GM19397 (cell line): ENCODE data around the gene IFITM2.
"Not testable (repeated sequence)": the region's sequence is repeated elsewhere in the genome, so short reads cannot be mapped to it uniquely, and the experiment has no call there.

ENCODE experiments used
- ATAC-seq: cut with Tn5 transposase; IDR thresholded peaks from one replicate; pipeline ENCODE4 v1.9.1; 2021; ENCODE audit warnings: mild to moderate bottlenecking, moderate library complexity; ENCODE audit not compliant: unreplicated experiment

Gene IFITM2

DNA sequence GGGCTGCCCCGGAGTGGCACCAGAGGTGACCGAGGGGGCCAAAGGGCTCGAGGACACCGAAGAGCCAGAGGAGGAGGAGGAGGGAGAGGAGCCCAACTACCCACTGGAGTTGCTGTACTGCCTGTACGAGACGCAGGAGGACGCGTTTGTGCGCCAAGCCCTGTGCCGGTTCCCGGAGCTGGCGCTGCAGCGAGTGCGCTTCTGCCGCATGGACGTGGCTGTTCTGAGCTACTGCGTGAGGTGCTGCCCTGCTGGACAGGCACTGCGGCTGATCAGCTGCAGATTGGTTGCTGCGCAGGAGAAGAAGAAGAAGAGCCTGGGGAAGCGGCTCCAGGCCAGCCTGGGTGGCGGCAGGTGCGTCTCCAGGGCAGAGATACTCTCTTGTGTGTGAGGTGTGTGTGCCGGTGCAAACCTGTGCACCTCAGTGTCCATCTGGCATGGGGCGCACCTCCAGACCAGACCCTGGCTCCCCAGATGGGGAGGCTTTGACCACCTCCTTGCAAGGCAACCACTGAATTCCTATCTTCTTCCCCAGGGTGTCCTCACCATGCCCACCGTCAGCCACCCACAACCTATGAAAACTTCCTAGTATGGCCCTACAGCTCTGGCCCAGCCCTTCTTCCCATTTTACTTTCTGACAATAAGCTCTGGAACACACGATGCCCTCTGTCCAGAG lies 26.0 kb upstream of the IFITM2 start:
- ATAC-seq: no peak

DNA sequence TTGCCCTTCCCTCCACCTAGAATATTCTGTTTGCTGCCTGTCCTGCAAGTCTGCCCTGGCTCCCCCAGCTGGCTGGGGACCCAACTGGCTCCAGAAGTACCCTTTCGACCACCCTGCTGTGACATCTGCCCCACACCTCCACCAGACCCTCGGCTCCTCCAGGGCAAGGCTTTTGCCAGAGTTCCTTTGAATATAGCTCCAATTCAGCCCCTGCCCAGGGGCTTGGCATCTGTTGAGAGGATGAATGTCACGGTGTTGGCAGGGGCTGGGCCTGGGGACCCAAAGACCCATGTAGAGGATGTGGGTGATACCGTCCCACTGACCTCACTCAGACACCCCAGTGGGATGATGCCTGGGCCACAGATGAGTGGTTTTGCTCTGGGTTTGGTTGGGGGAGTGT lies 25.4 kb upstream of the IFITM2 start:
- no peak for ATAC-seq

DNA sequence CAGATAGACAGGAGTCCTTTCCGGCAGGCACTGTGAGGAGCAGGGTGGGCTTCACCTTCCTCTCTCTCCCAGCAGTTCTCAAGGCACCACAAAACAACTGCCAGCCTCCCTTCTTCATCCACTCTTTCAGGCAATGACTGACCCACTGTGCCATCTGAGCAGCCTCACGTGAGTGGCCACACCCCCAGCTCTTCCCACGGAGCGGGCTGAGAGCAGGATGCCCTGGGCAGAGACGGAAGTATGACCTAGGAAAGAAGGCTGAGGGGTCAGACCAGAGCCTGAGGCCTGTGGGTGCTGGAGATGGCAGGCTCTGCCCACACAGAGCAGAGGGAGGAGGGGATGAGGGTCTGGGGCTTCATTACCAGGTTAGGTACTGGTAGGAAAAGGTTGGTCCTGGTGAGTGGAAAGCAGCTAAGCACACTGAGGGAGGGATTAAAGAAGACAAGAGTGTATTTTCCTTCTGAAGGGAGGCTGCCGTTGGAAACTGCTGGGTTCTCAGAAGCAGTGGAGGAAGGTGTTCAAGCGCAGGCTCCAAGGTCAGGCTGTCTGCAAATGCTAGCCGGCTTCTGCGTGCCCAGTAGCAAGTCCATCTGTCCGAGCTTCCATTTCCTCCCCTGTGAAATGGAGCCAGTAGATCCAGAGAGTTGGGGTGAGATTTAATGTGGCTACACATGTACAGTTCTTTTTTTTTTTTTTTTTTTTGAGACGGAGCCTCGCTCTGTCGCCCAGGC lies 24.8 kb upstream of the IFITM2 start:
- no peak for ATAC-seq

DNA sequence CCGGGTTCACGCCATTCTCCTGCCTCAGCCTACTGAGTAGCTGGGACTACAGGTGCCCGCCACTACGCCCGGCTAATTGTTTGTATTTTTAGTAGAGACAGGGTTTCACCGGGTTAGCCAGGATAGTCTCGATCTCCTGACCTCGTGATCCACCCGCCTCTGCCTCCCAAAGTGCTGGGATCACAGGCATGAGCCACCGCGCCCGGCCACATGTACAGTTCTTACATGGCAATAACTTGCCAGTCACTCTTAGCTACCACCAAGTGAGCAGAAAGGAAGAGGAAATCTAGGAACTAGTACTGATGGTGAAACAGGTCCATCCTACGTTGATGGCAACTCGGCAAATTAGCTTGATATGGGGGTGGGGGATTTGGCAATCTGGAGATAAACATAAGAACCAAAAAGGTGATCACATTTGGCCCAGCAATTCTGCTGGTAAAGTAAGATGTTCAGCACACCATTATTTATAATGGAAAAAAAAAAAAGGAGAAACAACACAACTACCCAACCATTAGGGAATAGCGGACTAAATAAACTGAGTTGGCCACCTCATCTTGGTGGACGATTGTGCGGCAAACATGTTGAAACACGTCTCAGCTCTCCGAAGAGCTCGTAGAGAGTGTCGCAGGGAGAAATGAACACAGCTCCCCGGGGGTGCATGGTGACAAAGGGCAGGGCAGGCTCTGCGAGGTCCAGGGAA lies 24.1 kb upstream of the IFITM2 start:
- no peak for ATAC-seq

DNA sequence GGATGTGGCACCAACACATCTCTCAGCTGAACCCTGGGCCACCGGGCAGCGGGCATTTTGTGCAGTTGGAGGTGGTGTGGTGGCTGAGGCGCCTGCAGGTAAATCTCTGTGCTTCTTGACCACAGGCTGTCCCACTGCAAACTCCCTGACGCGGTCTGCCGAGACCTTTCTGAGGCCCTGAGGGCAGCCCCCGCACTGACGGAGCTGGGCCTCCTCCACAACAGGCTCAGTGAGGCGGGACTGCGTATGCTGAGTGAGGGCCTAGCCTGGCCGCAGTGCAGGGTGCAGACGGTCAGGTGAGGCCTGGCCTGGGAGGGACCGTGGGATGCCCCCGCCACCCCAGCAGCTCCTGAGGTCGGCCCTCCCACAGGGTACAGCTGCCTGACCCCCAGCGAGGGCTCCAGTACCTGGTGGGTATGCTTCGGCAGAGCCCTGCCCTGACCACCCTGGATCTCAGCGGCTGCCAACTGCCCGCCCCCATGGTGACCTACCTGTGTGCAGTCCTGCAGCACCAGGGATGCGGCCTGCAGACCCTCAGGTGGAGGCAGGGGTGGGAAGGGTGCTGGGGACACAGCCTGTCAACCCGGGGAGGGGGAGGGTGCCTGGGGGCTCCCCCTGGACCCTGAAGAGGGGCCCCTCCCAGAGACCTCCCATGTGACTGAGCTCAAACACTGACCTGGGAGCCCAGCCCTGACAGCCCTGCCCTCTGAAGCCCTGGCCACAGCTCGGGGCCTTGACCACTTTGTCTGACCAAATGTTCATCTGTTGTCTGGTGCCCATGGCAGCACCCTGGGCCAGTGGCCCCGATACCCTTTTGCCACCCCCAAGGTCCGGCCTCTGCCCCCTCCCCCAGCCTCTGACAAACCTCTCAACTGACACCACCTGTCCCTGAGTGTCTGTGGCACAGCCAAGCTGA lies 23.3 kb upstream of the IFITM2 start:
- no peak for ATAC-seq

DNA sequence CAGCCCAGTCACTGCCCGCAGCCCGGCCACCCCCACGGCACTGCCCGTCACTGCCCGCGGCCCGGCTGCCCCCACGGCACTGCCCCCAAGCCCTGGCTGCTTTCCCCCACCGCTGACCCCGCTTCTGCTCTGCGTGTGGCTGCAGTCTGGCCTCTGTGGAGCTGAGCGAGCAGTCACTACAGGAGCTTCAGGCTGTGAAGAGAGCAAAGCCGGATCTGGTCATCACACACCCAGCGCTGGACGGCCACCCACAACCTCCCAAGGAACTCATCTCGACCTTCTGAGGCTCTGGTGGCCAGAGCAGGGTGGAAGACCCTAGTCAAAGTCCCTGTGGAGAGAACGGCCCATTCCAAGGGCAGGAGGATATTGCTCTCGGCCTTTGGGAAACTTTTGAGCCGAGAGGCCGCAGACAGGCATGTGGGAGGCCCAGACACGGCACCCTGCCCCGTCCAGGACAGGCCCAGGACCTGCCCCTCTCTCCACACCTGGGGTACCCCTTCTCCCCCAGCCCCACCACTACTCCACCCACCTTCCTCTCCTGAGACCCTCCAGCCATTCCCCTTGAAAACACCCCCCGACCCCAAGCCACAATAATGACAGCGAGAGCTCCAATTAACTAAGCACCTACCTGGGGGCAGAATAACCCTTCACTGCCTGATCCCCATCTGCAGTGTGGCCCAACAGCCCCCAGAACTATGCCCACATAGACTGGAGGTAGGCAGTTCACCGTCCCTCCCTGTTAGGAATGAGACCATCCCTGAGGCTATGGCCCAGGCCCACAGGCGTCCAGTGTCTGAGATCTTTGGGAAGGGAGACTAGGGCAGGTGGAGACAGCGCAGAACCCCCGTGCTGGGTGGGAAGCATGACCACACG lies 22.4 kb upstream of the IFITM2 start:
- ATAC-seq: no peak

DNA sequence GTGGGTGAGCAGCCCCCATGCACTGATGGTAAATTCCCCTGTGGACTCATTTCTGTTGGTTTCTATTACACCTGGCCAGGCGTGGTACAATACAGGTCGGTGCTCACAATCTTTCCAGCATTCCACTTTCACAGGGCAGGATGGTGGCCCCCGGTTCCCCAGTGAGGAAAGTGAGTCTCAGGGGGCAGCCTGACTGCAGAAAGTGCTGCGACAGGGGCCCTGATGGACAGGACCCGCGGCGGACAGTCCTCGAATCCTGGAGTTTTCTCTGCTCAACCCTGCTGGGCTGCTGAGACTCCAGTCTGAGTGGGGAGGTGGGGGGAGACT lies 21.8 kb upstream of the IFITM2 start:
- ATAC-seq: no peak

DNA sequence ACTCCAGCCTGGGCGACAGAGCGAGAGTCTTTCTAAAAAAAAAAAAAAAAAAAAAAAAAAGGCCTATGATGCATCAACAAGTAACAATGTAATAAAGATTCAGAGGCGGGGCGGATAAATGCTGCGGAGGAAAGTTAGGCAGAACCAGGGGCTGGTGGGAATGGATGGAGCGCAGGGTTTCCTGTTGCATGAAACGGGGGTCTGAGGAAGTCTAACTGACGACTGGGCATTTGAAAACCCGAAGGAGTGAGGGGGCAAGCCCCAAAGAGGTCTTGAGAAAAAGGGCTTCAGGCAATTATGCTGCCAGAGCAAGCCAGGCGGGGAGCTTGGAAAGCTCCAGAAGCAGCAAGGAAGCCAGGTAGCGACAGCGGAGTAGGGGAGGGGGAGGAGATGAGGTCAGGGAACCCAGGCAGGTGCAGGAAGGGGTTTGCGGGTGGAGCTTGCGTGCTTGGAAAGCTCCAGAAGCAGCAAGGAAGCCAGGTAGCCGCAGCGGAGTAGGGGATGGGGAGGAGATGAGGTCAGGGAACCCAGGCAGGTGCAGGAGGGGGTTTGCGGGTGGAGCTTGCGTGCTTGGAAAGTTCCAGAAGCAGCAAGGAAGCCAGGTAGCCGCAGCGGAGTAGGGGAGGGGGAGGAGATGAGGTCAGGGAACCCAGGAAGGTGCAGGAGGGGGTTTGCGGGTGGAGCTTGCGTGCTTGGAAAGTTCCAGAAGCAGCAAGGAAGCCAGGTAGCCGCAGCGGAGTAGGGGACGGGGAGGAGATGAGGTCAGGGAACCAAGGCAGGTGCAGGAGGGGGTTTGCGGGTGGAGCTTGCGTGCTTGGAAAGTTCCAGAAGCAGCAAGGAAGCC lies 20.4 kb upstream of the IFITM2 start:
- ATAC-seq: not testable (repeated sequence)

DNA sequence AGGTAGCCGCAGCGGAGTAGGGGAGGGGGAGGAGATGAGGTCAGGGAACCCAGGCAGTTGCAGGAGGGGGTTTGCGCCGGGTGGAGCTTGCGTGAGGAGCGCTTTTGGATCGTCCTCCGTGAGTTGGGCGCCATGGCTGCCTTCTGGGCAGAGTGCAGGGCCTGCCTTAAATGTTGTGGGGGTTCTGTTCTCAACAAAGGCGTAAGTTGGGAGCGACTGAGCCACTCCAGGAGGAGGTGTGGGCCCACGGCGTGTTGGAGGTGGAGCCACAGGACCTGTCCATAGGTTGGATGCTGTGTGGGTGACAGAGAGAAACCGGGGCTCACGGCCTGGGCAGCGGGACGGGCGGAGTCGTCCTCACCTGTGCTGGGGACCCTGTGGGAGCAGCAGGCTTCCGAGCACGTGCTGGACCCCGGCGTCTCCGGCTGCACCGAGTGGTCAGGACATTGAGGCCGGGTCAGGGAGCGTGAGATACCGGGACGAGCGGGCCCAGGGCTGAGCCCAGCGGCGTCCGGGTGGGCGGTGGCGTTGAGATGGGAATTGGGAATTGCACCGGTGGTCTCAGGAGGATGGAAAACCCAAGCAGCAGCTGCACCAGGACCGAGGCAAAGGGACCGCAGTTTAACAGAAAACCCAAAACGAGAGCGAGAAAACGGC lies 19.7 kb upstream of the IFITM2 start:
- no peak for ATAC-seq

DNA sequence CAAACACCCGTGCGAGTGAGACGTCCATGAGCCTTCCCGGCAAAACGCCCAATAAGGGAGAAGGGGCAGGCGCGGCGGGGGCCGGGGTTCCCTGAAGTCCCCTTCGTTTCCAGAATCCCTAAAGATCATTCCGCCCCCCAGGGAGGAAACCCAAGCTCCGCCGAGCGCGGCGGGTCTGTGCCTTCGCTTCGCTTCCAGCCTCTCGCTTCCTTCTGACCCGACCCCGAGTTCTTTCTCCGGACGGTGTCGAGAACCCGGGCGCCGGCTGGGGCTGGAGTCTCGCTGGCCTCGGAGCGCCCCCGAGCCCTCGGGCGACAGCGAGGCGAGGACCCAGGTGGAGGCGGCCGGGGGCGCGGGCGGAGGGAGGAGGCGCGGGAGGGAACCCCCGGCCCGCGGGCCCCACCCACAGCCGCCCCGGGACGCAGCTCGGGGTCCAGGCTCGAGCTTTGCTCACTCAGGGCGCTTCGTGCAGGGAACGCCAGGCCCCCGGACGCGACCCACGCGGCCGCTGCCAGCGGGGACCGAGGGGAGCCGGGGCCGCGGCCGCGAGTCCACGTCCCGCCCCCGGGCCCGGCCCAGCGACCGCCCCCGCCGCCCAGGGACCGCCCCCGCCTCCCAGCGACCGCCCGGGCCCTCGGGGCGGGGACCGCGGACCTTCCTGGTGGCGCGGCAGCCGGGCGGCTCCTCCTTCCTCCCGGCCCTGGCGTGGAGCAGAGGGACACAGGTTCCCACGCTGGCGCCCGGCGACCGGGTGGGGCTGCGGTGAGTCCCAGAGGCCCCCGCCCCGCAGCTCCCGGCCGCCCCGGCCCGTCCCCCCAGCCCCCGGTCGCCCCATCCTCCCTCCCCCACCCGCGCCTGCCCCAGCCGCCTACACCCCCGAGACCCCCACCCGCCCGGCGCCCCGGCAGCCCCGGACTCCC lies 18.9 kb upstream of the IFITM2 start, which contains the start of gene PGGHG:
Gene PGGHG (plus strand): TSS at position 649 of the 920 bp plus-strand sequence. CDS start 691 bp downstream, outside the sequence.
- ATAC-seq: peak; percentile 65

DNA sequence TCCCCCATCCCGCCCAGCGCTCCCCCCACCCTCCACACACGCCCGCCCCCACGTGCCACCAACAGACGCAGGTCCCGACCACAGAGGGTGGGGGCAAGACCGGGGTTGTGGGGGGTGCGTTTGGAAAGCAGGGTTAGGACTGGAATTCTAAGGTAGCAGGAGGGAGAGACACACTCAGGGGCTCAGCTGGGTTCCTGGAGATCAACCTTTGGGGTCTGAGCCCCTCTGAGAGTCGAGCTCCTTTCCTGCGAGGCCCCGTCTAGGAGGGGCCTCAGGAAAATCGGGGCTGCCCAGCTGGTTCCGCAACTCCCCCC lies 18.3 kb upstream of the IFITM2 start:
- no peak for ATAC-seq

DNA sequence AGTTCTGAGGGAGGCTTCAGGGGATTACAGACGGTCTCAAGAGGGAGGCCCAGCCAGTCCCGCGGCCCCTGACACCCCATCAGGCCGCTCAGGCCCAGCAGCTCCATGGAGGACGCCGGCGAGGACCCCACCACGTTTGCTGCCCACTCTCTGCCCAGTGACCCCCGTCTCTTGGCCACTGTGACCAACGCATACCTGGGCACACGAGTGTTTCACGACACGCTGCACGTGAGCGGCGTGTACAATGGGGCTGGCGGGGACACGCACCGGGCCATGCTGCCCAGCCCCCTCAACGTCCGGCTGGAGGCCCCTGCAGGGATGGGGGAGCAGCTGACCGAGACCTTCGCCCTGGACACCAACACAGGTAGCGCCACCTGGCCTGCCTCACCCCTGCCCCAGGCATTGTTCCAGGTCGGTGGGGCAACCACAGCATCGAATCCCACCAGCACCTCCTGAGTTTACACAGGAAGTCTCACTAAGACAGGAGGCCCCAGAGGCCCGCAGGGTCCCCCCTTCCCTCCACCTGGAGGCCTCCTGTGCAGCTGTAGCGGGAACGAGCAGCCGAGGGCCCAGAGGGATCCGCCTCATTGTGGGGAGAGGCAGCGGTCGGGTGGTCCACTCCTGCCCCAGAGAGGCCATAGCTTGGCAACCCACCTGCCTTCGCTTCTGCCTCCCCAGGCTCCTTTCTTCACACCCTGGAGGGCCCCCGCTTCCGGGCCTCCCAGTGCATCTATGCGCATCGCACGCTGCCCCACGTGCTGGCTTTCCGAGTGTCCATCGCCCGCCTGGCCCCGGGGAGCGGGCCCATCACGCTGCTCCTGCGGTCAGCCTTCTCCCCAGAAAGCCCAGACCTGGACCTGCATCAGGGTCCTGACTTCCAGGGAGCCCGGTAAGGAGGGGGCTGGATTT lies 17.6 kb upstream of the IFITM2 start:
- ATAC-seq: no peak

DNA sequence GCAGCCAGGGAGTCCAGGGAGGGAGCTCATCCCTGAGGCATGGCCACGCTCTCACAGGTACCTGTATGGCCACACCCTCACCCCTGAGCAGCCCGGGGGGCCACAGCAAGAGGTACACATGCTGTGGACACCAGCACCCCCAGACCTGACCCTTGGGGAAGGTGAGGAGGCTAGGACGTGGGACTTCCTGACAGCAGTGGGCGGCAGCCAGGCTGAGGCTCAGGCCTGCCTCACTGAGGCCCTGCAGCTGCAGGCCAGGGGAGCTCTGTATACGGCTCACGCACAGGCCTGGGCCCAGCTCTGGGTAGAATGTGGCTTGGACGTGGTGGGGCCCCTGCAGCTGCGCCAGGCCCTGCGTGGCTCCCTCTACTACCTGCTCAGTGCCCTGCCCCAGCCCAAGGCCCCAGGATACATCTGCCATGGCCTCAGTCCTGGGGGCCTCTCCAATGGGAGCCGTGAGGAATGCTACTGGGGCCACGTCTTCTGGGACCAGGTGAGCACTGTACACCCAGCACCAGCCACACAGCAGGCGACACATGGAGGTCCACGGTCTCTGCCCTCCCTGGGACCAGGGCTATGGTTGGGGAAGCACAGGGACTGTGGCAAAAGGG lies 16.9 kb upstream of the IFITM2 start:
- ATAC-seq: no peak

DNA sequence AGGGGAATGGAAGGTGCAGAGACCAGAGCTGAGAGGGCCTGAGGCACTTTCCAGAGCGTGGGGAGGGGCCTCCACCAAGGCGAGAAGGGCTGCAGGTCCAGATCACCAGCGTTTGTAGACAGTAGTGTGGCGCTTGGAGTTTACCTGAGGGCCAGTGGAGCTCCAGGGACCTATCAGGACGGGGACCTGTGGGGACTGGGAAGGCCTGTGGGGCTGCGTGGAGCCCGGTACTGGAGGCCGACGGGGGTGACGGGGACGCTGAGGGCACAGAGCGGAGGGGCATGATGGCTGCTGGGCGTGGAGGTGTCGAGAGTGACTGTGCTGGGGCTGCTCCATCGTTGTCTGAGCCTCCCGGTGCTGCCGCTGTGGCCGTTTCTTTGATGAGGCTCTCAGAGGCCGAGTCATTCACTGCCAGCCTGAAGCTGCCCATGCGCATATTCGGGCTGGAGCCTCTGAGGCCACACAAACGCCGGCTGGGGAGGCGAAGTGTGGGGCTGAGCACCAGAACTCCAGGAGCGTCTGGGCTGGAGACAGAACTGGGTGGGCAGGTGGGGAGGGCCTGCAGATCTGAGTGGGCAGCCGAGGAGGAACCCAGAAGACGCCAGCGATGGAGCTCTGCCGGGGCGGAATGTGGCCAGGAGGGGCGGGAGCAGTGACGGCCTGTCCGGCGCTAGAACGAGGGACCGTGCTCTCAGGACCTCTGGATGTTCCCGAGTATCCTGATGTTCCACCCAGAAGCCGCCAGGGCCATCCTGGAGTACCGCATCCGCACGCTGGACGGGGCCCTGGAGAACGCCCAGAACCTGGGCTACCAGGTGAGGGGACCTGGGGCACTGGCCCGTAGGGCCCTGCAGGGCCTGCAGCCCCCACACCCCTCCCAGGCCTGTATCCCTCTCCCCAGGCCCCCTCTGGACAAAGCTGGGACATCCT lies 16.1 kb upstream of the IFITM2 start:
- no peak for ATAC-seq
